SK-N-SH treated with all-trans-retinoic acid at 6 μM for 48 hours (cell line): ENCODE results near the gene TMEM269.

Experiments used
- ATAC-seq: fragments of 200-7000 bp; cut with Tn5 transposase; 3 replicates; pipeline ENCODE4 v1.9.1; 2020; ENCODE audit warnings: mild to moderate bottlenecking, moderate library complexity
- ARNTL ChIP-seq: fragments of 450-650 bp; formaldehyde crosslinking; IDR thresholded peaks from 2 replicates; pipeline ENCODE4 v1.5.0; 2020; ENCODE audit warnings: low read depth, mild to moderate bottlenecking, moderate library complexity, borderline replicate concordance
- BACH2 ChIP-seq: fragments of 250-450 bp; sonication (Bioruptor Pico); IDR thresholded peaks from 2 replicates; pipeline ENCODE4 v1.9.0; 2021; ENCODE audit warnings: mild to moderate bottlenecking, borderline replicate concordance
- CSDC2 ChIP-seq: fragments of 250-450 bp; sonication (Bioruptor Pico); IDR thresholded peaks from 2 replicates; pipeline ENCODE4 v1.5.0; 2020; ENCODE audit warnings: mild to moderate bottlenecking, moderate library complexity
- GLIS3 ChIP-seq: fragments of 250-450 bp; sonication (Bioruptor Pico); IDR thresholded peaks from 2 replicates; pipeline ENCODE4 v1.5.0; 2020; ENCODE audit warnings: mild to moderate bottlenecking, moderate library complexity
- ISL1 ChIP-seq: fragments of 250-450 bp; sonication (Bioruptor Pico); IDR thresholded peaks from 2 replicates; pipeline ENCODE4 v2.1.2; 2022; ENCODE audit warnings: mild to moderate bottlenecking, moderate library complexity
- POU6F1 ChIP-seq: fragments of 250-450 bp; sonication (Bioruptor Pico); IDR thresholded peaks from 2 replicates; pipeline ENCODE4 v1.8.0; 2021; ENCODE audit warnings: low read depth, mild to moderate bottlenecking, moderate library complexity, borderline replicate concordance
- PPARA ChIP-seq: fragments of 250-450 bp; sonication (Bioruptor Pico); IDR thresholded peaks from 2 replicates; pipeline ENCODE4 v1.5.0; 2020; ENCODE audit warnings: mild to moderate bottlenecking, borderline replicate concordance
- RARB ChIP-seq: fragments of 250-450 bp; sonication (Bioruptor Pico); IDR thresholded peaks from 2 replicates; pipeline ENCODE4 v1.8.0; 2021; ENCODE audit warnings: mild to moderate bottlenecking, moderate library complexity
- SNAI2 ChIP-seq: fragments of 250-450 bp; sonication (Bioruptor Pico); IDR thresholded peaks from 2 replicates; pipeline ENCODE4 v1.5.0; 2020; ENCODE audit warnings: mild to moderate bottlenecking, moderate library complexity
- TCF4 ChIP-seq: fragments of 250-450 bp; sonication (Bioruptor Pico); IDR thresholded peaks from 2 replicates; pipeline ENCODE4 v1.8.0; 2021; ENCODE audit warnings: mild to moderate bottlenecking, moderate library complexity, borderline replicate concordance
- TOX ChIP-seq: fragments of 250-450 bp; sonication (Bioruptor Pico); IDR thresholded peaks from 2 replicates; pipeline ENCODE4 v1.8.0; 2021; ENCODE audit warnings: mild to moderate bottlenecking, moderate library complexity, borderline replicate concordance
- ZC3H10 ChIP-seq: fragments of 250-450 bp; sonication (Bioruptor Pico); IDR thresholded peaks from 2 replicates; pipeline ENCODE4 v1.5.1; 2021; ENCODE audit warnings: mild to moderate bottlenecking, moderate library complexity
- ZFP3 ChIP-seq: fragments of 250-450 bp; sonication (Bioruptor Pico); IDR thresholded peaks from 2 replicates; pipeline ENCODE4 v1.5.0; 2020; ENCODE audit warnings: mild to moderate bottlenecking, moderate library complexity
- ZFP30 ChIP-seq: fragments of 450-650 bp; formaldehyde crosslinking; IDR thresholded peaks from 2 replicates; pipeline ENCODE4 v1.5.0; 2022; ENCODE audit warnings: mild to moderate bottlenecking, moderate library complexity
- ZNF565 ChIP-seq: fragments of 450-650 bp; formaldehyde crosslinking; conservative IDR thresholded peaks from 2 replicates; pipeline ENCODE4 v1.5.0; 2020; ENCODE audit warnings: low read depth, mild to moderate bottlenecking, moderate library complexity
- ZNF70 ChIP-seq: fragments of 450-650 bp; formaldehyde crosslinking; IDR thresholded peaks from 2 replicates; pipeline ENCODE4 v1.5.0; 2020; ENCODE audit warnings: mild to moderate bottlenecking, moderate library complexity
- ZNF8 ChIP-seq: fragments of 450-650 bp; formaldehyde crosslinking; IDR thresholded peaks from 2 replicates; pipeline ENCODE4 v1.5.0; 2020; ENCODE audit warnings: mild to moderate bottlenecking, moderate library complexity
- TF ChIP-seq, protein P1 (sequence below): fragments of 250-450 bp; sonication (Bioruptor Pico); IDR thresholded peaks from 2 replicates; pipeline ENCODE4 v1.5.0; 2020; ENCODE audit warnings: mild to moderate bottlenecking, moderate library complexity
- TF ChIP-seq, protein P2 (sequence below): fragments of 250-450 bp; sonication (Bioruptor Pico); IDR thresholded peaks from 2 replicates; pipeline ENCODE4 v1.8.0; 2020; ENCODE audit warnings: mild to moderate bottlenecking, moderate library complexity, borderline replicate concordance
- TF ChIP-seq, protein P3 (sequence below): fragments of 250-450 bp; sonication (Bioruptor Pico); IDR thresholded peaks from 2 replicates; pipeline ENCODE4 v1.5.1; 2021; ENCODE audit warnings: mild to moderate bottlenecking, moderate library complexity

TMEM269 gene

GRCh38 chr1:42738678-42739226 is 46.0 kb upstream of the TMEM269 start:
- no peak for ATAC-seq
- TF ChIP-seq SNAI2 (CRISPR knock-in tag) (no peak), ZC3H10 (CRISPR knock-in tag) (no peak), CSDC2 (no peak)
- TF ChIP-seq, all 23 proteins: peak for 0

DNA sequence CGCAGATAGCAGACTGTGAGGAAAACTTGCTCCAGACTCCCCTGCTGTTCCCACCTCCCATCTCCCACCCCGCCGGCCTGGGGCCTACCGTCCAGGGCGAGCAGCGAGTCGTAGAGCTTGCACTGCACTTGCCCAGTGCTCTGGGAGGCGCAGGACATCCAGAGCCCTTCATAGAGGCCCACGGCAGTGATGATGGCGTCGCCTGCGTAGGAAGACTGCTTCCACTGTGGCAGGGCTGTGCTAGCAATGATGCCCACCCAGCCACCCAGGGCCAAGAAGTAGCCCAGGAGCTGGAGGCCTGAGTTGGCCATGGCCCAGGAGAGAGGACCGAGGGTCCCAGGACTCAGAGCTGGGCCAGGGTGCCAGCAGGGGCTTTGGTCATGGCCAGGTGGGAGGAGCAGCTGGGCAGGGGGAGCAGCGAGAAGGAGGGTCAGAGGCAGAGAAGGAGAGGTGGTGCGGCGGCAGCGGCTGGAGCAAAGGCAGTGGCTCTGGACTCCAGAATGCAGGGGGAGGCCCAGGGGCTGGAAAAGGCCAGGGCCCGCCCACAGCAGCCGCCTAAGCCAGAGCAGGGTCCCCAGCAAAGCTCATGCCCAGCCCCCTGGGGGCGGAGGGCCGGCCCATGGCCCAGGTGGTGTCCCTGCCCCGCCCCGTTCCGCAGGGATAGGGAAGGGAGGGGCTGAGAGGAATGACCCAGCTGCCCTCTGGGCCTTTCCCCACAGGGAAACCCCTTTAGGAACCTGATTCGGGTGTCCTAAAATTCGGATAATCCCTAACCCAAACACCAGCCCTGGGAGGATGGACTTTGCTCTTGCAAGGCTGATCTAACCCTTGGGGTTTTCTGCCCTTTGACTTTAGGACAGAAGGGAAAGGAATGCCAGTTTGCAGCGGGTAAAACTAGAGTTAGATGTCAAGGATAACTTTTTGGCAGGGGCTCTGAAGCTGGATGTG is 44.8 kb upstream of the TMEM269 start, which contains the start of gene CLDN19:
Gene CLDN19, minus strand, starts transcription at position 484 of the 948 bp plus-strand sequence. Its CDS starts 173 bp downstream, at position 311.
- TF ChIP-seq TCF4 (CRISPR knock-in tag) (no peak), SNAI2 (CRISPR knock-in tag) (no peak), ISL1 (CRISPR knock-in tag) (no peak), BACH2 (CRISPR knock-in tag) (no peak), POU6F1 (no peak), ZFP30 (CRISPR knock-in tag) (no peak), GLIS3 (CRISPR knock-in tag) (no peak), TOX (CRISPR knock-in tag) (no peak)
- TF ChIP-seq, protein P1, sequence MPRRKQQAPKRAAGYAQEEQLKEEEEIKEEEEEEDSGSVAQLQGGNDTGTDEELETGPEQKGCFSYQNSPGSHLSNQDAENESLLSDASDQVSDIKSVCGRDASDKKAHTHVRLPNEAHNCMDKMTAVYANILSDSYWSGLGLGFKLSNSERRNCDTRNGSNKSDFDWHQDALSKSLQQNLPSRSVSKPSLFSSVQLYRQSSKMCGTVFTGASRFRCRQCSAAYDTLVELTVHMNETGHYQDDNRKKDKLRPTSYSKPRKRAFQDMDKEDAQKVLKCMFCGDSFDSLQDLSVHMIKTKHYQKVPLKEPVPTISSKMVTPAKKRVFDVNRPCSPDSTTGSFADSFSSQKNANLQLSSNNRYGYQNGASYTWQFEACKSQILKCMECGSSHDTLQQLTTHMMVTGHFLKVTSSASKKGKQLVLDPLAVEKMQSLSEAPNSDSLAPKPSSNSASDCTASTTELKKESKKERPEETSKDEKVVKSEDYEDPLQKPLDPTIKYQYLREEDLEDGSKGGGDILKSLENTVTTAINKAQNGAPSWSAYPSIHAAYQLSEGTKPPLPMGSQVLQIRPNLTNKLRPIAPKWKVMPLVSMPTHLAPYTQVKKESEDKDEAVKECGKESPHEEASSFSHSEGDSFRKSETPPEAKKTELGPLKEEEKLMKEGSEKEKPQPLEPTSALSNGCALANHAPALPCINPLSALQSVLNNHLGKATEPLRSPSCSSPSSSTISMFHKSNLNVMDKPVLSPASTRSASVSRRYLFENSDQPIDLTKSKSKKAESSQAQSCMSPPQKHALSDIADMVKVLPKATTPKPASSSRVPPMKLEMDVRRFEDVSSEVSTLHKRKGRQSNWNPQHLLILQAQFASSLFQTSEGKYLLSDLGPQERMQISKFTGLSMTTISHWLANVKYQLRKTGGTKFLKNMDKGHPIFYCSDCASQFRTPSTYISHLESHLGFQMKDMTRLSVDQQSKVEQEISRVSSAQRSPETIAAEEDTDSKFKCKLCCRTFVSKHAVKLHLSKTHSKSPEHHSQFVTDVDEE (CRISPR knock-in tag) = no peak
- TF ChIP-seq, all 23 proteins: peak for 0
- no peak for ATAC-seq

DNA sequence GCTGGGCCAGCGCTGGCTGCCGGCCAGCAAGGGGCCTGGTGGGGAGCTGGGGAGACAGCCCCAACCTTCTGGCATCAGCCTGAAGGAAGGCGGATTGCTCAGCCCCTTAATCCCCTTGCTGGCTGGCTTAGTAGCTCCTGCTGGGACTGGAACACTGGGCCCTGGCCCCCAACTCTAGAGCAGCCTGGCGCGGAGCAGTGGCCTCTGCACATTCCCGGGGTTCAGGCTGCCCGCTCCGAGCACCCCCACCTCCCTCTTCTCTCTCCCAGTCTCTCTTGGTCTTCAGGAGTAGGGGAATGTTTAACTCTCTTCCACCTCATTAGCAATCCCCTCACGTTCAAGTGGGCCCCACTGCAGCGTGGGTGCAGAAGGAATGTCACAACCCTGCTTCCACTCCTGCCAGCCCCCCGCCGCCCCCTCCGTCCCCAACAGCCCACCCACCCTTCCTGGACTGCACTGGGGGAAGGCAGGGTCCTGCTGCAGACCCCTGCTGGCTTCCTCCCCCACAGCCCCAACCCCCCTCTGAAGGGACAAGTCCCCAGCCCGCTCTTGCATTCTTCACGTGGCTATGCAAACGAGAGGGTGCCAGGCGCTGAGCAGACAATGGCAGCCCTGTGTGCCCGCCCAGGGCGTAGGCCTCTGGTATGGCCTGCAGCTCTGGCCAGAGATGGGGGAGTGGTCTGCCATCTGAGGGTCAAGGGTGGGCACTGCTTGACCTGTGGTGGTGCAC is 43.8 kb upstream of the TMEM269 start:
- no peak for ATAC-seq
- TF ChIP-seq ZNF70 (CRISPR knock-in tag) = no peak
- no peak for TF ChIP-seq POU6F1
- no peak for TF ChIP-seq RARB
- no peak for TF ChIP-seq ZFP30 (CRISPR knock-in tag)
- no peak for TF ChIP-seq GLIS3 (CRISPR knock-in tag)
- no peak for TF ChIP-seq TOX (CRISPR knock-in tag)

DNA sequence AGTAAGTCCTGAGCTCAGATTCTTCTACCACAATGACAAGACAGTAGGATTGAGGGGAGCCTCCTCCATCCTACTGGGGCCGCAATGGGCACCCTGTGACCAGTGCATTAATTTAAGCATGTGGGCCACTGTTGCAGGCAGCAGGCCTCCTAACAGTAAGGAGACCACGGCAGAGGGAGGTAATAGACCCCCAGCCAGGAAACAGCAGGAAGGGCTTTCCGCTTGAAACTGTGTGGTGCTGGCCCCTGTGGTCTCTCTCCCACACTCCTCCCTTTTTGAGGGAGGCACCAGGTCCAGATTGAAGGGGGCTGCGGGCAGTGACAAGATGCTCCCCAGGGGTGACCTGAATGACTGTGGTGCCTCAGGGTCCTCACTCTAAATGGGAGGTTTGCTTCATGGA is 43.1 kb upstream of the TMEM269 start:
- ATAC-seq = no peak
- TF ChIP-seq RARB (no peak), BACH2 (CRISPR knock-in tag) (no peak), ZNF565 (no peak), ARNTL (CRISPR knock-in tag) (no peak), ZFP30 (CRISPR knock-in tag) (no peak), CSDC2 (no peak), ISL1 (CRISPR knock-in tag) (no peak), GLIS3 (CRISPR knock-in tag) (no peak), ZNF8 (CRISPR knock-in tag) (no peak), ZNF70 (CRISPR knock-in tag) (no peak), TCF4 (CRISPR knock-in tag) (no peak), ZFP3 (CRISPR knock-in tag) (no peak), PPARA (CRISPR knock-in tag) (no peak)
- TF ChIP-seq, protein P2, sequence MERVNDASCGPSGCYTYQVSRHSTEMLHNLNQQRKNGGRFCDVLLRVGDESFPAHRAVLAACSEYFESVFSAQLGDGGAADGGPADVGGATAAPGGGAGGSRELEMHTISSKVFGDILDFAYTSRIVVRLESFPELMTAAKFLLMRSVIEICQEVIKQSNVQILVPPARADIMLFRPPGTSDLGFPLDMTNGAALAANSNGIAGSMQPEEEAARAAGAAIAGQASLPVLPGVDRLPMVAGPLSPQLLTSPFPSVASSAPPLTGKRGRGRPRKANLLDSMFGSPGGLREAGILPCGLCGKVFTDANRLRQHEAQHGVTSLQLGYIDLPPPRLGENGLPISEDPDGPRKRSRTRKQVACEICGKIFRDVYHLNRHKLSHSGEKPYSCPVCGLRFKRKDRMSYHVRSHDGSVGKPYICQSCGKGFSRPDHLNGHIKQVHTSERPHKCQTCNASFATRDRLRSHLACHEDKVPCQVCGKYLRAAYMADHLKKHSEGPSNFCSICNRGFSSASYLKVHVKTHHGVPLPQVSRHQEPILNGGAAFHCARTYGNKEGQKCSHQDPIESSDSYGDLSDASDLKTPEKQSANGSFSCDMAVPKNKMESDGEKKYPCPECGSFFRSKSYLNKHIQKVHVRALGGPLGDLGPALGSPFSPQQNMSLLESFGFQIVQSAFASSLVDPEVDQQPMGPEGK (CRISPR knock-in tag) = no peak
- TF ChIP-seq, protein P3, sequence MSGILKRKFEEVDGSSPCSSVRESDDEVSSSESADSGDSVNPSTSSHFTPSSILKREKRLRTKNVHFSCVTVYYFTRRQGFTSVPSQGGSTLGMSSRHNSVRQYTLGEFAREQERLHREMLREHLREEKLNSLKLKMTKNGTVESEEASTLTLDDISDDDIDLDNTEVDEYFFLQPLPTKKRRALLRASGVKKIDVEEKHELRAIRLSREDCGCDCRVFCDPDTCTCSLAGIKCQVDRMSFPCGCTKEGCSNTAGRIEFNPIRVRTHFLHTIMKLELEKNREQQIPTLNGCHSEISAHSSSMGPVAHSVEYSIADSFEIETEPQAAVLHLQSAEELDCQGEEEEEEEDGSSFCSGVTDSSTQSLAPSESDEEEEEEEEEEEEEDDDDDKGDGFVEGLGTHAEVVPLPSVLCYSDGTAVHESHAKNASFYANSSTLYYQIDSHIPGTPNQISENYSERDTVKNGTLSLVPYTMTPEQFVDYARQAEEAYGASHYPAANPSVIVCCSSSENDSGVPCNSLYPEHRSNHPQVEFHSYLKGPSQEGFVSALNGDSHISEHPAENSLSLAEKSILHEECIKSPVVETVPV (CRISPR knock-in tag) = no peak
- TF ChIP-seq, protein P1 (CRISPR knock-in tag) = no peak
